Suprapubic skin (tissue), 4 donors: ENCODE data around the gene KRTAP10-3.

Experiments used
- EP300 ChIP-seq: sonication (generic); formaldehyde crosslinking; IDR thresholded peaks from one replicate; pipeline ENCODE4 v1.6.1; 2017; ENCODE audit warnings: antibody characterized with exemption
- POLR2A ChIP-seq, 2 donors: fragments of 450-650 bp; IDR thresholded peaks; one replicate each; pipeline ENCODE4 v1.6.1; 2017; ENCODE audit warnings: antibody characterized with exemption in 2 of 2, mild to moderate bottlenecking in 2 of 2, moderate library complexity in 2 of 2
- POLR2AphosphoS5 ChIP-seq, 3 donors: sonication (generic); formaldehyde crosslinking; IDR thresholded peaks; one replicate each; pipeline ENCODE4 v1.6.1; 2017; ENCODE audit warnings: antibody characterized with exemption in 3 of 3
- TF ChIP-seq, protein P1 (sequence below), 2 donors: fragments of 200-600 bp in 1 of 2; fragments of 450-650 bp in 1 of 2; sonication (generic) in 1 of 2; IDR thresholded peaks; one replicate each; pipeline ENCODE4 v1.5.1; 2016 to 2019; ENCODE audit warnings: antibody characterized with exemption in 2 of 2, mild to moderate bottlenecking in 1 of 2, moderate library complexity in 1 of 2

DNA sequence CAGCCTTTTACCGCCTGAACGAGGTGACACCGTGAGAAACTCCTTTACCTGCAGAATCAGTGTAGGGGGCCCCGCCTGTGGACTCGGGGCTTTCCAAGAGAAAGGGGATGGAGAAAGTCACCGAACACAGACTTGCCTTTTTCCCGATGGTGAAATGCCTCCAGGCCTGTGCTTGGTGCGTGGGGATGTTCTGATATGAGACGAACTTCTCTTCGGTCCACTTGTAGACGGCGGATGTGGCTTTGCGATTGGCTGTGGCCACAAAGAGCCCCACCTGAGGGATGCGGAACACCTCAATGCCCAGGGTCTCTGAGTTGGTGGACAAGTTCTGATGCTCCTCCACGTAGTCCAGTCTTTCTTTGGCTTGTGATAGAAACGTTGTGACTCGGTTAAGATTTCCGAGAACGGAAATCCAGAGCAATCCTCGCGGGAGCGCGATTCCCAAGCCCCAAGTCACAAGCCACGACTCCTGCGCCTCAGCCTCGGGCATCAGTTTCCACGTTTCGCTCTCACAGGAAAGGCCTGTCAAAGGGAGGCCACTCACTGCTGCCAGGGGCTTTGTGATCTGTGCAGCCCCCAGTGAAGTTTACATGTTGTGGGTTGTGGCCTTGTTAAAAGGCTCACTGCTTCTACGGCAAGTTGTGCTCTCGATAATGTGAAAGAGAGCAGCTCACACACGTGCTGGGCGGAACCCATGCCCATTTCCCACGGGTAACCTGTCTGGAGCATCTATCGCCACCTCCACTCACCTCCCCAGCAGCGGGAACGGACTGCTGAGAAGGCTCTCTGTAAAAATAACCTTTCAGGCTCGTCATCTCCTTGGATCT is 31.2 kb downstream of the KRTAP10-3 start:
- TF ChIP-seq POLR2A (IDR thresholded peaks at IDR 0.05): no peak
- TF ChIP-seq, protein P1, sequence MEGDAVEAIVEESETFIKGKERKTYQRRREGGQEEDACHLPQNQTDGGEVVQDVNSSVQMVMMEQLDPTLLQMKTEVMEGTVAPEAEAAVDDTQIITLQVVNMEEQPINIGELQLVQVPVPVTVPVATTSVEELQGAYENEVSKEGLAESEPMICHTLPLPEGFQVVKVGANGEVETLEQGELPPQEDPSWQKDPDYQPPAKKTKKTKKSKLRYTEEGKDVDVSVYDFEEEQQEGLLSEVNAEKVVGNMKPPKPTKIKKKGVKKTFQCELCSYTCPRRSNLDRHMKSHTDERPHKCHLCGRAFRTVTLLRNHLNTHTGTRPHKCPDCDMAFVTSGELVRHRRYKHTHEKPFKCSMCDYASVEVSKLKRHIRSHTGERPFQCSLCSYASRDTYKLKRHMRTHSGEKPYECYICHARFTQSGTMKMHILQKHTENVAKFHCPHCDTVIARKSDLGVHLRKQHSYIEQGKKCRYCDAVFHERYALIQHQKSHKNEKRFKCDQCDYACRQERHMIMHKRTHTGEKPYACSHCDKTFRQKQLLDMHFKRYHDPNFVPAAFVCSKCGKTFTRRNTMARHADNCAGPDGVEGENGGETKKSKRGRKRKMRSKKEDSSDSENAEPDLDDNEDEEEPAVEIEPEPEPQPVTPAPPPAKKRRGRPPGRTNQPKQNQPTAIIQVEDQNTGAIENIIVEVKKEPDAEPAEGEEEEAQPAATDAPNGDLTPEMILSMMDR (IDR thresholded peaks at IDR 0.05): no peak
- no peak for TF ChIP-seq POLR2AphosphoS5 (IDR thresholded peaks at IDR 0.05)
- no peak for TF ChIP-seq EP300
